Tibial nerve (tissue), 4 donors: ENCODE measurements around the gene CHRM4.

Experiments
- EP300 ChIP-seq, 2 donors: sonication (generic); formaldehyde crosslinking; IDR thresholded peaks; one replicate each; pipeline ENCODE4 v1.6.1; 2017; ENCODE audit warnings: antibody characterized with exemption in 2 of 2, mild to moderate bottlenecking in 1 of 2
- POLR2A ChIP-seq, 2 donors: fragments of 450-650 bp; IDR thresholded peaks; one replicate each; pipeline ENCODE4 v1.6.1; 2017; ENCODE audit warnings: antibody characterized with exemption in 2 of 2, mild to moderate bottlenecking in 2 of 2, moderate library complexity in 2 of 2
- TF ChIP-seq, protein P1 (sequence below), 5 experiments: fragments of 200-600 bp in 3 of 5; fragments of 450-650 bp in 2 of 5; sonication (generic) in 3 of 5; IDR thresholded peaks; one replicate each; pipeline ENCODE4 v1.5.1; 2016 to 2019; ENCODE audit warnings: antibody characterized with exemption in 5 of 5, mild to moderate bottlenecking in 3 of 5, moderate library complexity in 2 of 5

DNA sequence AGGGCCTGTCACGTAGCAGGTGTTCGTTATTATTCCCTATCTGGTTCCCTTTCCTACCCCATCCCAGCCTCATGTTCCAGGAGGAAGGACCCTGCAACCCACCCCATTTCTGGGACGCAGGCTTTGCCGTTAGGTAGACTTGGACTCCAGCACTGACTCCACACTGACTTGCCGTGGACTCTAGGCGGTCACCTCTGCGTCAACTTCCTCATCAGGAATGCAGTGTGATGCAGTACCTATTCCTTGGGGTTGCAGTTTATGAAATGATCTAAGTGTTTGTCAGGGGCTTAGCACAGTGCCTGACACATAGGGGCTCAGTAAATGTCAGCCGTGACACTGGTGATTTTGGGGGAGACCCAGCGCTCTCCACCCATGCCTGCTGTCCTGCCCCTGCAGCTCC, 27.5 kb downstream of the CHRM4 start:
- TF ChIP-seq, protein P1, sequence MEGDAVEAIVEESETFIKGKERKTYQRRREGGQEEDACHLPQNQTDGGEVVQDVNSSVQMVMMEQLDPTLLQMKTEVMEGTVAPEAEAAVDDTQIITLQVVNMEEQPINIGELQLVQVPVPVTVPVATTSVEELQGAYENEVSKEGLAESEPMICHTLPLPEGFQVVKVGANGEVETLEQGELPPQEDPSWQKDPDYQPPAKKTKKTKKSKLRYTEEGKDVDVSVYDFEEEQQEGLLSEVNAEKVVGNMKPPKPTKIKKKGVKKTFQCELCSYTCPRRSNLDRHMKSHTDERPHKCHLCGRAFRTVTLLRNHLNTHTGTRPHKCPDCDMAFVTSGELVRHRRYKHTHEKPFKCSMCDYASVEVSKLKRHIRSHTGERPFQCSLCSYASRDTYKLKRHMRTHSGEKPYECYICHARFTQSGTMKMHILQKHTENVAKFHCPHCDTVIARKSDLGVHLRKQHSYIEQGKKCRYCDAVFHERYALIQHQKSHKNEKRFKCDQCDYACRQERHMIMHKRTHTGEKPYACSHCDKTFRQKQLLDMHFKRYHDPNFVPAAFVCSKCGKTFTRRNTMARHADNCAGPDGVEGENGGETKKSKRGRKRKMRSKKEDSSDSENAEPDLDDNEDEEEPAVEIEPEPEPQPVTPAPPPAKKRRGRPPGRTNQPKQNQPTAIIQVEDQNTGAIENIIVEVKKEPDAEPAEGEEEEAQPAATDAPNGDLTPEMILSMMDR (IDR thresholded peaks at IDR 0.05) = no peak
- no peak for TF ChIP-seq POLR2A (IDR thresholded peaks at IDR 0.05)
- no peak for TF ChIP-seq EP300 (IDR thresholded peaks at IDR 0.05)
